Nucleus accumbens (tissue), 56 donors: Measurements from ENCODE around the gene ADCY7.

Source experiments
- DNase-seq, 56 donors: peaks; one replicate each; lab custom pipeline; 2025; lab: John Stamatoyannopoulos, UW

The ADCY7 gene

DNA sequence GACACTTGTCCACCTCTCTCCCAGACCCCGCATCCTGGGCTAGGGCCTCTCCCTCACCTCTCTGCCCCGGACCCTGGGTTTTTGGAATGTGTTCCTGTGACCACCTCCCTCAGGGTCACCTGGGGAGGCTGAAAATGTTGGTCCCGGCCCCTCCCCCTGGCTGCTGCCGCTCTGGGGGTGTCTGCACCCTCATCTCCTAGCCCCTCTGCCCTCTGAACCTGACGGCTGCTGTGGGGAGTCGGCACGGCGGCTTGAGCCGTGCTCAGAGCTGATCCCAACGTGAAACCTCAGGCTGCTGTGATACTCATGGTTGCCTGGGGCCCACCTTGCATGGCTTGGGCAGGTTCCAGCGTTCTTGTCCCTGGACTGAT, 42.8 kb downstream of the ADCY7 start:
- DNase-seq: no peak

GRCh38 chr16:50309527-50310307, 43.4 kb downstream of the ADCY7 start:
- DNase-seq: no peak

GRCh38 chr16:50310308-50311133, 44.2 kb downstream of the ADCY7 start:
- DNase-seq: no peak

GRCh38 chr16:50311134-50311528, 44.8 kb downstream of the ADCY7 start:
- no peak for DNase-seq

DNA sequence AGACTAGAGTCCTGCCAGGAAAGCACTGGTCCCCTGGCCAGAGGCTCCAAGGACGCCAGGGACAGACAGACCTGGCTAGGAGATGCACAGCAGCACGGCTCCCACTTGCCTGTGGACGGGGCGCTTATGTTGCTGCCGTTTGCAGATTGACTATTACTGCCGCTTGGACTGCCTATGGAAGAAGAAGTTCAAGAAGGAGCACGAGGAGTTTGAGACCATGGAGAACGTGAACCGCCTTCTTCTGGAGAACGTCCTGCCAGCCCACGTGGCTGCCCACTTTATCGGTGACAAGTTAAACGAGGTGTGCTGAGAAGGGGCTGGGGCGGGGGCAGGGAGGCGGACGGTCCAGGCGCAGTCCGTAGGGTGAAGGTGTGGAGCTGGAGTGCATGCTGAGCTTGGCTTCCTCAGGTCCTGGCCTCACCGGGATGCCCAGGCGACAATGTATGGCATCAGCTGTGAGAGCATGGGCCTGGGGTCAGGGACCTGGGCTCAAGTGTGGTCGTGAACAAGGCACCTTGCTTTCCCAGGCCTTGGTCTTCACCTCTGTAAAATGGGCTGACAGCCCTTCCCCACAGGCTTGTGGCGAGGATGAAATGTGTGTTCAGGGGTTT, 45.6 kb downstream of the ADCY7 start:
- DNase-seq: no peak

- DNase-seq: peak in 8 of 56 donors; percentile 10 to 56 (median 31)
These were observed 47.5 kb downstream of the ADCY7 start for GRCh38 chr16:50313596-50314478.

- DNase-seq: no peak
These were observed 48.3 kb downstream of the ADCY7 start for GRCh38 chr16:50314665-50315064.

DNA sequence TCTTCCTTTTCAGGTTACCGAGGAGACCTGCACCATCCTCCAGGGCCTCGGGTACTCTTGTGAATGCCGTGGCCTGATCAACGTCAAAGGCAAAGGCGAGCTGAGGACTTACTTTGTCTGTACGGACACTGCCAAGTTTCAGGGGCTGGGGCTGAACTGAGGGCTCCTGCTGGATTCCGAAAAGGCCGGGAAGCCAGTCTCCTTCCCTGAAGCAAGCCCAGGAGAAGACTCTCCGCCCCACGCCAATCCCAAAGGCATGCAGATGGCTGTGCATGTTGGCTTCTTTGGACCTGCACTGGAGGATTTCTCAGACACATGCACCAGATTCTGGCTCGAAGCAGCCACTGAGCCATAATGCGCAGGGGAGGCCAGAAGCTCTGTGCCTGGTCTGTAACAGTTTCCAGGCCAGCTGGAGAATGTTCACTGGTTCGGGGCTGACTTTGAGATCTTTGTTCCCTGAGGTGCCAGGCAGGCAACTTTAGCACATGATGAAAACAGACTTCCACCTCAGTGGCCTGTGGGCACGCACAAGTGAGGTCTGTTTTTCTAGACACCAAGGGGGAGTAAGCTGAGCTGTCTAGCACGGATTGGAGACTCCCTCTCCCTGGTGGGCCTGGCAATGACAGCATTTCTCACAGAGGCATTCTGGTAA, 49.1 kb downstream of the ADCY7 start:
- DNase-seq: no peak

- DNase-seq: peak in 14 of 56 donors; percentile 8 to 68 (median 34)
These were observed 49.9 kb downstream of the ADCY7 start for GRCh38 chr16:50316102-50316847.

DNA sequence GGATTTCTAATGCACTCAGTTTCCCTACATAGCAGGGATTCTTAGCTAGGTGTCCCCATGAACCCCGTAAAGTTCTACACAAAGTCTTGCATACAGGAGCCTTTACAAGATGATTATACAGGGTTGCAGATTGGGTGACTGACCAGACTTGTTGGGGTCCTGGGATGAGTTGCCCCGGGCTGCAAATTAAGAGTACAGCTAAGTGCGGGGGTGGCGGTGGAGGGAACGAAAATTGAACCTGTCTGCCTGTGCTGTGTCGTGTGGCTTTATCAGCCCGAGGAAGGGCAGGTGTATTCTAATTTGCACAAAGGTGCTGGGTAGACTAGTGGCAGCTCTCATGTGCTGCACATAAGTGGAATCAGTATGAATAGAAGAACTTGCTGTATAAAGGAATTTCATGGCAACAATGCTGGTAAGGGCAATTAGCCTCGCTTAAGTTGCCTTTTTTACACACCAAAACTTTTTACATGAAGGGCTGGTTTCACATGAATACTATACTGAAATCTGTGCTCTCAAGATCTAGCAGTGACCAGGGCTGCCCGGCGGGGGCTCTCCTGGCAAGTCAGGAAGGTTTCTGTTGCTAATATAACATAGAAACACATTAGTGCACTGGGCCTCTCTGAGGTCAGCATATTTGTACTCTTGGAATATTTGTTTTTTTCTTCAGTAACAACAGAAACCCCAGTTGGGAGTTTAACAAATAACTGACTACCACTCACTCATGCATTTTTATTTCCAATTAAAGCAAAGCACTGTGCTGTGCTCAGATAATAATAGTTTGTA, 50.7 kb downstream of the ADCY7 start:
- DNase-seq: no peak

GRCh38 chr16:50318796-50319578, 52.6 kb downstream of the ADCY7 start:
- DNase-seq: no peak

GRCh38 chr16:50320310-50320709, 54.0 kb downstream of the ADCY7 start:
- DNase-seq: no peak

GRCh38 chr16:50322333-50322732, 56.0 kb downstream of the ADCY7 start:
- no peak for DNase-seq

- DNase-seq: no peak
These were observed 57.1 kb downstream of the ADCY7 start for GRCh38 chr16:50323335-50324011.

DNA sequence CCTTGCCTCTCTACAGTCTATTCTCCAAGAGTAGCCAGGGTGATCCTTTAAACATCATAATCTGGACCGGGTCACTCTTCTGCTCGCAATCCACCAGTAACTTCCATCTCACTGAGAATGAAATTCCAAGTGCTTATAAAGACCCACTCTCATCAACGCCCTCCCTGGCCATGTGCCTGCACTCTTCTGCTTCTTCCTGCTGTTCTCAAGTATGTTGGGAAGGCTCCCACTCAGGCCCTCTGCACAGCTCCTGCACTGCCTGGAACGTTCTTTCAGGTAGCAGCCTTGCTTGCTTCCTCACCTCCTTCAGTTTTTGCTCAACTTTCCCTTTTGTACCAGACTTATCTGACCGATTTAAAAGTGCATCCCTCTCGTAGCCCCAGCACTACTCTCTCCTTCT, 58.0 kb downstream of the ADCY7 start:
- no peak for DNase-seq

DNA sequence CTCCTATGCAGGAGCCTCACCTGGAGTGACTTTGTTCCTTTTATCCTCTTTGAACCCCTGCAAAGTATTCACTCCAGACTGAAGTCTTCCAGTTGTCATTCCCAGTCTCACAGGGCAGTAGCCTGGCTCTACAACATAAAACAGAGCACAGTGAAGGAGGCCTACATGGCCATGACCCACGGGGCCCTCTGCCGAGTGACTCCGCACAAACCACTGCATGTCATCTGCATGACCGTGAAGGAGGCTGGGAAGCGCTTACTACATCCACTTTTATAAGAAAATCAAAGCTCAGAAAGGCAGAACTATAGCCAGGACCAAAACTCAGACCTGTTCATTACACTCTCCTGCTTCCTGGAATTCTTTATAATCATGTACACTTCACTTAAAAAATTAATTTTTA, 59.9 kb downstream of the ADCY7 start:
- DNase-seq: no peak
